GM18508 (cell line): Measurements from ENCODE around the gene SLC23A2.
"Not testable (repeated sequence)": the region's sequence is repeated elsewhere in the genome, so short reads cannot be mapped to it uniquely, and the experiment has no call there.

Experiments used
- ATAC-seq: cut with Tn5 transposase; IDR thresholded peaks from one replicate; pipeline ENCODE4 v1.9.1; 2021; ENCODE audit warnings: moderate number of reproducible peaks; ENCODE audit not compliant: insufficient read depth, unreplicated experiment

The SLC23A2 gene

DNA sequence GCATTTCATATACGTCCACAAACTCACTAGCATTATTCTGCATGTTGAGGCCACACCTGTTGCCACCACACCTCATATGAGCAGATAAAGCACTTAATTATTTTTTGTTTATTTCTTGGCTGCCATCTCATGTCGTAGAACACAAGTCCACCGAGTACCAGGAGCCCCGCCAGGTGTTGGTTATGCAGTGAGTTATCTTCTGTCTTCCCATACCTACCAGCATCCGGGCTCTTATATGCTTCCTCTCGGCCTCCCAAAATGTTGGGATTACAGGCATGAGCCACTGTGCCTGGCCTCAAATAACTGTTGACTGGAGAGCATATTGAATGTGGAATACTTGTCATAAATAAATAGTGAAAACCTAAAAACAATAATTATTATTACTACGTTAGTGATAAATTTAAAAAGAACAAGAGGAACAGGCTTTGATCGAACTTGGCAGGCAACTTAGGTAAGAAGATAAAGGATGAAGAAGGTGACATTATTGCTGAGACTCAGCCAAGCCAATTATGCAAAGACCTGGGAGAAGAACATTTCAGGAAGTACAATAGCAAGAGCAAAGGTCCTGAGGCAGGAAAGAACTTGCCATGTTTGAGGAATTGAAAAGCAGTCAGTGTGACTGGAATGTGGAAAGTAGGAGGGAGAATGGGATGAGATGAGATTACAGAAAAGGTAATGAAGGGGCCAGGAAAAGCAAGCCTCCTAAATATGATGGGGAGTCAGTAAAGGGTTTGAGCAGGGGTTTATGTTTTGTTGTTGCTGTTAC, 12.6 kb upstream of the SLC23A2 start:
- ATAC-seq: no peak

- no peak for ATAC-seq
Observed at GRCh38 chr20:5008759-5009158, 7.4 kb upstream of the SLC23A2 start.

GRCh38 chr20:5005326-5005725, 4.0 kb upstream of the SLC23A2 start:
- ATAC-seq: no peak

- ATAC-seq: not testable (repeated sequence)
Observed at GRCh38 chr20:5004825-5005224, 3.5 kb upstream of the SLC23A2 start.

GRCh38 chr20:5003626-5004025, 2.3 kb upstream of the SLC23A2 start:
- no peak for ATAC-seq

DNA sequence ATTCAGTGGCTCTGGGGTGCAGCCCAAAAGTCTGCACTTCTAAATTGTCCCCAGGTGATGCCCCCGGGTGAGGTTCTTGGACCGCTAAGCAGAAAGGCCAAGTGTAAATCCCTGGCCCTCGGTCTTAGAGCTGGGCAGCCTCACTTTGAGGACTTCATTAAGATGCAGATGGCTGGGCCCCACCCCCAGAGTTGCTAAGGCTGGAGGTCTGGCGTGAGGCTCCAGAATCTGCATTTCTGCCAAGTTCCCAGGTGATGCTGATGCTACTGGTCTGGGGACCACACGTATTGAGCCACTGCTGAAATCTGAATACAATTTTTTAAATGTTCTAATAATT, 735 bp upstream of the SLC23A2 start:
- ATAC-seq: no peak

- no peak for ATAC-seq
Observed at GRCh38 chr20:5000263-5001173, 792 bp downstream of the SLC23A2 start.

DNA sequence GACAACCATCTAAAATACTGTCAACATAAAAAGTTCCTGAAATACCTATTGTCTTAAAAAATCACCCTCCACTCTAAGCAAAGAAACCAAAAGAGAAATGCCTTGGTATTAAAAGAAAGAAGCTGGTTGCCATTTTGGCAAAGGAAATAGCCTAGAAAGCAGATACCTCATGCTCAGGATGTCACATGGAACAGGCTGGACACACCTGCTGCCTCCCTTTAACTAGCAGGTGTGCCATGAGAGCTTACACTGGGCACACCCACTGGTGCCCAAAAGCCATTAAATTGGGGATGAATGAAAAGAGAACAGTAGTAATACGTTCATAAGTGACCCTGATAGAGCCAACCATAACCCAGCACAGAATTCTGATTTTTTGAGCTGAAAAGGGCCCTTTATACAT, 1.5 kb downstream of the SLC23A2 start:
- no peak for ATAC-seq

DNA sequence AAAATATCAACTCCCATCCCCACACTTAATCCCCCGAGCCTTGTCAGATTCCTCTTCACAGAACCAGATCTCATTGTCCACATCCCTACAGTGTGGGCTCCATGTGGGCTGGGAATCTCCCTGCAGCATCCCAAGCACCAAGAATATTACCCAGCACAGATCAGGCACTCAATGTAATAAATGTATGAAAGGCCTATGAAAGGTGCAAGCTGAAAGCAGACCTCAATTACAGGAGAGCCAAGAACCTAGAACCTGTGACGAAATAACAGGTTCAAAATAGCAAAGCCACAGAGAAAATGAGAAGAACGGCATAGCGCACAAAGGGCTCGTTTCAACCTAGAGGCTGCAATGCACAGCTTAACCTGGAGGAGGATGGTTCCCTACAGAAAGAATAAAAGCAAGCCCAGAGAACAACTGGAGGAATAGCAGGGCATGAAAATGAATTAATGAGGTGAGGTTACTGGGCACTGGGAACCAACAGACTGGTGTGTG, 3.1 kb downstream of the SLC23A2 start:
- ATAC-seq: no peak

GRCh38 chr20:4997222-4997621, 4.1 kb downstream of the SLC23A2 start:
- no peak for ATAC-seq

GRCh38 chr20:4989570-4989969, 11.7 kb downstream of the SLC23A2 start:
- no peak for ATAC-seq

- no peak for ATAC-seq
Observed at GRCh38 chr20:4987130-4987529, 14.2 kb downstream of the SLC23A2 start.

DNA sequence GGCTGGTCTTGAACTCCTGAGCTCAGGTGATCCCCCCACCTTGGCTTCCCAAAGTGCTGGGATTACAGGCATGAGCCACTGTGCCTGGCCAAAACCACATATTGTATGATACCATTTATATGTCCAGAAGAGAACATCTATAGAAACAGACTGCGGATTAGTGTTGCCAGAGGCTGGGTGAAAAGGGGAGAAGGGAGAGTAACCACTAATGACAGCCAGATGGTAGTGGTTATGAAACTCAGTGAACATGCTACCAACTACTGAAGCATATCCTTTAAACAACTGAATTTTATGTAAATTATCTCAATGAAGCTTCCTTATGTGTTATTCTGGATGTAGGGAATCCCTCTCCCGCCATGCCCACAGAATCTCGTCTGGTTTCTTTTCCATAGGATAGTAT, 15.7 kb downstream of the SLC23A2 start:
- ATAC-seq: no peak

DNA sequence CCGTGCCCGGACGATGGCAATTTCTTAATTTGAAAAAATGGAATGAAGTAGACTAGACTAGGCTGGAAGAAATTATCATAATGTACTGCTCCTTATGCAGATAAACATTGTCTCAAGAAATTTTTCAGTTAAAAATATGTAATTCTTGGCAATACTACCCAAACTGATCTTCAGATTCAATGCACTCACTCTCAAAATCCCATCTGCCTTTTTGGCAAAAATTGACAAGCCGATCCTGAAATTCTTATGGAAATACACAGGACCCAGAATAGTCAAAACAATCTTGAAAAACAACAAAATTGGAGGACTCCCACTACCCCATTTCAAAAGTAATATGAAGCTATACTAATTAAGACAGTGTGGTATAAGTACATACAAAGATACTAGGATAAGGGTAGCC, 19.0 kb downstream of the SLC23A2 start:
- no peak for ATAC-seq

DNA sequence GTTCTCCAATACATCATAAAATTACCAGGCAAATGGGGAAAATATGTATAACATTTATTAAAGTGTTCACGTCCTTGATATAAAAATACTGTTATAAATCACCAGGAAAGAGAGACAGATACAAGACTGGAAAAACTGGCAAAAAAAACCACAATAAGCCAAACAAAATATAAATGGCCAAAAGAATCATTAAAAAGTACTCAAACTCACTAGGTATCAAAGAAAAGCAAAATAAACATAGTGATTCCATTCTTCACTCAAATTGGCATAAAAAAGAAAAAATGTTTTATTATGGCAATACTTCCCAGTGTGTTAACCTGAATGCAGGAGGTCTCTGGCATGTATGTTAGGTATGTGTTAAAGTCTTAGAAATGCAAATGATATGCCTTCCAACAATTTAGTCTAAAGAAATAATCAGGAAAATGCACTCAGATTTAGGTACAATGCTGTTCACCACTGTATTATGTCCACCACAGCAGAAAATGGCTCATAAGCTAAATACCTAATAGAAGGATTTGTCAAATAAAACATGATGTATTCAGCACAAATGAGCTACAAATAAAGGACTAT, 21.4 kb downstream of the SLC23A2 start:
- ATAC-seq: no peak

- ATAC-seq: no peak
Observed at GRCh38 chr20:4978050-4978918, 23.0 kb downstream of the SLC23A2 start.

DNA sequence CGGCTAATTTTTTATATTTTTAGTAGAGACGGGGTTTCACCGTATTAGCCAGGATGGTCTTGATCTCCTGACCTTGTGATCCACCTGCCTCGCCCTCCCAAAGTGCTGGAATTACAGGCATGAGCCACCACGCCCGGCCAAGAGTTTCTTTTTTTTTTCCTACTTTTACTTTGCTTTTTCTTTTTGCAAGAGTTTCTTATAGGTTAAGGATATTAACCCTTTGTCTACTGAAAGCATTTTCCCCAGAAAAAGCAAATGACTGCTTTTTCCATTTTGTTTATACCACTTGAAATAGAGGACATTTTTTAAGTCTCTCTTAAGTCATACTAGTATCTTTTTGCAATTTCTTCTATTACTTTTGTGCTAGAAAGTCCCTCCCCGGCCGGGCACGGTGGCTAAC, 25.3 kb downstream of the SLC23A2 start:
- ATAC-seq: not testable (repeated sequence)

GRCh38 chr20:4973330-4974097, 27.8 kb downstream of the SLC23A2 start:
- ATAC-seq: no peak

DNA sequence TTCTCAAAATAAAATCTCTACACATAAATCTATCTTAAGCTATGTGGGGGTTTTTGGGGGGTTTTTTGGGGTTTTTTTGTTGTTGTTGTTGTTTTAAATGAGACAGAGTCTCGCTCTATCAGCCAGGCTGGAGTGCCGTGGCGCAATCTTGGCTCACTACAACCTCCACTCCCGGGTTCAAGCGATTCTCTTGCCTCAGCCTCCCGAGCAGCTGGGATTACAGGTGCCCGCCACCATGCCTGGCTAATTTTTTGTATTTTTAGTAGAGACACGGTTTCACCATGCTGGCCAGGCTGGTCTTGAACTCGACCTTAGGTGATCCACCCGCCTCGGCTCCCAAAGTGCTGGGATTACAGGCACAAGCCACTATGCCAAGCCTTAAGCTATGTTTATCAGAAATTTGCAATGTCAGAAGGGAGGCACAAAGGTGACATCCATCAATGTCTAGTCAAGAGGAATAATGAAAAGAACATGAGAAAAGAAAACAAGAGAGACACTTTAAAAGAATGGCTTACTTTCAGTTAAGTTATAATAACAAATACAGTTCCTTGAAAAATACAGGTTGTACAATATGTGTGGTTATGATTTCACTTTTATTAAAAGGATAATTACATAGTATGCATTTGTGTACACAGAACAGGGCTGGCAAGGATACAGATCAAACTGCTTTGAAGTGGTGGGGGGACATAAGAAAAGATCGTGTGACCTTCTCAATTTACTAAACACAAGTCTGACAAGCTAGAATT, 28.6 kb downstream of the SLC23A2 start:
- ATAC-seq: no peak
